Measurements from ENCODE around the gene NTNG1. TPM values are rescaled to one million over a fixed set of nuclear protein-coding genes. Genes with fewer than 3 reads are reported as not detected.

NTNG1 gene
- total and polyA plus RNA-seq, 10 of the 15 experiments (the other 5 are each of a cell fraction or from before 2014, with no cell fraction given) = 0.18 to 2.3 (median 1.1) TPM; not detected in 1

DNA sequence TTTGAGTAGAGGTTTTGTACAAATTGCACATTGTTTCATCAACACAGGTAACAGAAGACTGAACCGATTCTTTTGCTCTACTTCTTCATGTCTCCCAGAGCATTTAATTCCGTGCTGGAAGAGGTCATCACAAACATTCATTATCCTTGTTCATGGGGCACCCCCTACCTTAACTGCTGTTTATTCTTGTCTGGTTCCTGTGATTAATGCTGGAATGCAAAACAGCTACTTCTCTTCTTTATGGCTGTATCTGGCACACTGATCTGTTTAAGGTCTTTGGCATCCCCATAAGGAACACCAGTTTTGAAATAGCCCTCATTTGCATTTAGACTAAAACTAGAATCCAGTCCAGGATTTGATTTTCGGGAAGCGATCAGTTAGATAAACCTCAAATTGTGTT is 42.2 kb downstream of the NTNG1 start (continued):
- TF ChIP-seq ETV6 (conservative IDR thresholded peaks at IDR 0.05 in 1 of 2, IDR thresholded peaks at IDR 0.05 in 1 of 2; ENCODE audit: borderline replicate concordance in 1 of 2, low read depth in 1 of 2) (no peak), CHD1 (IDR thresholded peaks at IDR 0.05; ENCODE audit: low read depth, low read length) (no peak), BCLAF1 (IDR thresholded peaks at IDR 0.05) (no peak), MYB (IDR thresholded peaks at IDR 0.05; ENCODE audit: borderline replicate concordance, low read depth, low read length) (no peak), TCF12 (IDR thresholded peaks at IDR 0.05; ENCODE audit: low read depth, low read length) (no peak)

GRCh38 chr1:107184888-107185287 is 44.0 kb downstream of the NTNG1 start:
- Histone ChIP-seq H3K4me3 (no peak overlapping the region), H3K4me1 (ENCODE audit: control insufficient read depth, insufficient read depth, low read length) (no peaks in the 10 kb centered on the region), H3K4me2 (ENCODE audit: control insufficient read depth, insufficient read depth) (no peak overlapping the region), H2AFZ (ENCODE audit: control insufficient read depth, low read depth, low read length) (no peak overlapping the region), H3K36me3 (ENCODE audit: control insufficient read depth in 2 of 2, insufficient read depth in 2 of 2, low read length in 1 of 2) (no peaks in the 10 kb centered on the region), H3K27ac (ENCODE audit: control insufficient read depth, insufficient read depth) (no peak overlapping the region), H3K9ac (ENCODE audit: control insufficient read depth, insufficient read depth, low read length) (no peak overlapping the region), H3K9me3 (replicated peaks; ENCODE audit: control insufficient read depth, insufficient read depth, low read length) (no peaks in the 10 kb centered on the region), H3K79me2 (ENCODE audit: control insufficient read depth, insufficient read depth, low read length) (no peaks in the 10 kb centered on the region), H4K20me1 (ENCODE audit: control insufficient read depth, insufficient read depth) (no peaks in the 10 kb centered on the region), H3K27me3 (replicated peaks in 1 of 2; ENCODE audit: control insufficient read depth in 2 of 2, insufficient read depth in 2 of 2, low read length in 1 of 2) (no peaks in the 10 kb centered on the region)
- ChIA-PET RAD21 (ENCODE audit: unreplicated experiment) (no interaction called here), POLR2A (no interaction called here), CTCF (no interaction called here), SMC1A (ENCODE audit: uncharacterized antibody, unreplicated experiment) (interaction anchor here (0.6 to 1.3 kb wide), 2 partner anchors 274 to 339 kb away, joined by 3 read pairs; no protein-coding TSS in a partner anchor)
- in situ Hi-C loops (cut with MboI) = no loop called here
- intact Hi-C loops (cut with micrococcal nuclease; ENCODE audit: unreplicated experiment) = no loop called here
- FAIRE-seq (no peak), ATAC-seq (no peak), DNase-seq (ENCODE audit: low read depth, low spot score) (no peak)
- WGBS (ENCODE audit: insufficient coverage, insufficient replicate concordance, low lambda C conversion rate, missing lambda C conversion rate) = 0% methylated on average over 2 of the region's 2 CpGs
- BruUV-seq (replicated peaks) = no TSS peak
- TF ChIP-seq TCF7 (IDR thresholded peaks at IDR 0.05; ENCODE audit: borderline replicate concordance) = no peak
- TF ChIP-seq RUNX3 (IDR thresholded peaks at IDR 0.05; ENCODE audit: low read length) = no peak
- no peak for TF ChIP-seq CUX1 (IDR thresholded peaks at IDR 0.05; ENCODE audit: insufficient replicate concordance, low read depth, low read length)
- no peak for TF ChIP-seq SKIL (IDR thresholded peaks at IDR 0.05; ENCODE audit: low read depth, poor library complexity, severe bottlenecking)
- no peak for TF ChIP-seq NKRF (conservative IDR thresholded peaks at IDR 0.05)
